Astrocyte of the hippocampus (primary cell): ENCODE results near the gene NOP9.
A peak's percentile ranks its signal among the peaks of the same experiment; 100 is the strongest.

Experiments
- DNase-seq: peaks from one replicate; pipeline ENCODE4 v3.0.0; 2011; ENCODE audit warnings: low read depth, low spot score

NOP9 gene, protein sequence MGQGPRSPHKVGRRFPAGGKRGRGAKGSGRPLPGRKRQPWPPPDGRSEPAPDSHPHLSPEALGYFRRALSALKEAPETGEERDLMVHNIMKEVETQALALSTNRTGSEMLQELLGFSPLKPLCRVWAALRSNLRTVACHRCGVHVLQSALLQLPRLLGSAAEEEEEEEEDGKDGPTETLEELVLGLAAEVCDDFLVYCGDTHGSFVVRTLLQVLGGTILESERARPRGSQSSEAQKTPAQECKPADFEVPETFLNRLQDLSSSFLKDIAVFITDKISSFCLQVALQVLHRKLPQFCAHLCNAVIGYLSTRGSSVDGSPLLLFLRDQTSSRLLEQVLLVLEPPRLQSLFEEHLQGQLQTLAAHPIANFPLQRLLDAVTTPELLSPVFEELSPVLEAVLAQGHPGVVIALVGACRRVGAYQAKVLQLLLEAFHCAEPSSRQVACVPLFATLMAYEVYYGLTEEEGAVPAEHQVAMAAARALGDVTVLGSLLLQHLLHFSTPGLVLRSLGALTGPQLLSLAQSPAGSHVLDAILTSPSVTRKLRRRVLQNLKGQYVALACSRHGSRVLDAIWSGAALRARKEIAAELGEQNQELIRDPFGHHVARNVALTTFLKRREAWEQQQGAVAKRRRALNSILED

GRCh38 chr14:24299255-24300191 is at the start of gene NOP9, which contains the start of gene DHRS1:
NOP9 (plus strand) TSS chr14:24299850; CDS start chr14:24299955, 105 bp downstream.
DHRS1 (minus strand) TSS chr14:24299780; CDS start chr14:24299106, 674 bp downstream.
- DNase-seq, result peak; percentile 96

GRCh38 chr14:24250354-24250753 is 49.3 kb upstream of the NOP9 start:
- no peak for DNase-seq

DNA sequence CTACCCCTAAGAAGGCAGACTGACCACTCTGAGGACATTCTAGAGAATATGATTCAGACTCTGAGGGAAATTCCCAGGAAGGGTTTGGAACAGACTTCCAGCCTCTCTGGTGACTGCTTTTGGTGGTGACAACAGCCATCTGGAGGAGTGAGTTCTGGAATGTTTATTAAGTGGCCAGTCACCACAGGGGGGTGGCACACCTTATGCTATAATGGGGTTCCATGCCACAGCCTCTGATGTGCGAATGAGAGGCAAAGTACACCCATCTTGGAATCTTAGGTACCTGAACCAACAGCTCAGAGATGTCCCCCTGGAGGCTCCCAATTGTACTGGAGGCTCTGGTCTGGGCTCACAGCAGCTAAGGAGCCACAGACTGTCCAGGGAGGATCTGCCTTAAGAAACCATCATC is 47.8 kb upstream of the NOP9 start:
- DNase-seq, result peak; percentile 71

GRCh38 chr14:24252289-24253124 is 47.1 kb upstream of the NOP9 start:
- no peak for DNase-seq

DNA sequence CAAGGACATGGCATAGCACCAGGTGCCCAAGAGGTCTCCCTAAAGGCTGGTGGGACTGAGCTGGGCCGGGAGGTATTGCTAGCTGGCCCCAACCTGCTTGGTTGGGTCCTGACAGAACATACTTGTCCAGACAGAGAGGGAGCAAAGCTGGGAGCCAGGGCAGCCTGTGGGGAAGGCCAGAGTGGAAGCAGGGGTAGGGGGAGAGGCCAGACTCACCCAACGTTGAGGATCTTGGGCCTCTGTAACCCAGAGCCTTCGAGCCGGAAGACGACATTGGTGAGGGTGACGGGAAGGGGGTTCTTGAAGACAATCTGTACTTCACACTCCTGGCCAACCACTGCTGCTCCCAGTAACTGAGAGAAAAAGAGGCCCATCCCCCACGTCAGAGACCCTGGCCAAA is 45.7 kb upstream of the NOP9 start:
- no peak for DNase-seq

- DNase-seq, result no peak
These were observed 44.8 kb upstream of the NOP9 start for GRCh38 chr14:24254630-24255392.

DNA sequence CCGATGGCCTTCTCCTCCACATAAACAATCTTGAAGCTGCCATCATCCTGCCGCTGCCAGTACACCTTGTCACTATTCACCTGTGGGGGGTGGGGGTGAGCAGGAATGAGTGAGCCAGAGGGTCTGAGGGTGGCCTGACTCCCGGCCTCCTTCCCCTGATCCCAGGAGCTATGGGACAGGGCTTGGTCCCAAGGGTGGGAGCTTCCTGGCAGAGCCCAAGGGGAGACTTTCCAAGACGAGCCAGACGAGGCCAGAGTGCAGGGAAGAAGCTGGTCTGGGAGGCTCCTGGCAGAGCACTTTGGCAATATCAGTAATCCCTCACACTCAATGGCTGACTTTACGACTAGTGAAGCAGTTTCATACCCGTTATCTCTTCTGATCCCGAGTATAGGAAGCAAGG is 44.2 kb upstream of the NOP9 start:
- DNase-seq, result no peak

DNA sequence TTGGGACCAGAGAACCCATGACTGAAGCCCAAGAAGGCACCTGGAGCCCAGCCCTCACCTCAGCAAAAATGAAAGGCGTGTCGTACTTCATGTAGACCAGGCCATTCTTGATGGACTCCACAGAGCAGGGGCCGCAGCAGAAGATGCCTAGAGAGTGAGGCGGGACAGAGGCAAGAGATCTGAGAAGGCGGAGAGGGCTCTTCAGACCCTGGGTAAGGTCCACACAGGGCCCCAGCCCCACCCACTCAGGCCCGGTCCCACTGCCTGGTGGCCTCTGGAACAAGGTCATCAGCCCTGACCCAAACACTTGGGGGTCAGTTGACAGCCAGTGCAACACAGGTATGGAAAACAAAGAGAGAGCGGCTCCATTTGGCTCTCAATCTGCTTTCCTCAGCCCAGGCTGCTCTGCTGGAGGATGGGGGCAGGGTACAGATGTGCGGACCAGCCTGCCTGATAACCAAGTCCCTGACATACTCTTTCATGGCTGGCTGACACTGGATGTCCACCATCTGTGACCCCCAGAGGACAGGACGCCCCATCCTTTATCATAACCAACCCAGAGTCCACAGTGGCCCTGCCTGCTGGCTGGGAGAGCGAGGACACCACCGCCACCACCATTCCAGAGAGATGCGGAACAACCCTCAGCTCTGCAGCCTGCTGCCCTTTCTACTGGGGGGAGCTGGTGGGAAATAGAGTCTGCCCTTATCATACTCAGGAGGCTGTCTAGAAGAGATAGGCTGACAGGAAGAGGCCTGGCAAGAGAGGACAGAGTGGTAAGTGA is 43.5 kb upstream of the NOP9 start:
- DNase-seq, result no peak

- DNase-seq, result no peak
These were observed 42.7 kb upstream of the NOP9 start for GRCh38 chr14:24256960-24257359.

GRCh38 chr14:24258119-24258518 is 41.5 kb upstream of the NOP9 start:
- no peak for DNase-seq

DNA sequence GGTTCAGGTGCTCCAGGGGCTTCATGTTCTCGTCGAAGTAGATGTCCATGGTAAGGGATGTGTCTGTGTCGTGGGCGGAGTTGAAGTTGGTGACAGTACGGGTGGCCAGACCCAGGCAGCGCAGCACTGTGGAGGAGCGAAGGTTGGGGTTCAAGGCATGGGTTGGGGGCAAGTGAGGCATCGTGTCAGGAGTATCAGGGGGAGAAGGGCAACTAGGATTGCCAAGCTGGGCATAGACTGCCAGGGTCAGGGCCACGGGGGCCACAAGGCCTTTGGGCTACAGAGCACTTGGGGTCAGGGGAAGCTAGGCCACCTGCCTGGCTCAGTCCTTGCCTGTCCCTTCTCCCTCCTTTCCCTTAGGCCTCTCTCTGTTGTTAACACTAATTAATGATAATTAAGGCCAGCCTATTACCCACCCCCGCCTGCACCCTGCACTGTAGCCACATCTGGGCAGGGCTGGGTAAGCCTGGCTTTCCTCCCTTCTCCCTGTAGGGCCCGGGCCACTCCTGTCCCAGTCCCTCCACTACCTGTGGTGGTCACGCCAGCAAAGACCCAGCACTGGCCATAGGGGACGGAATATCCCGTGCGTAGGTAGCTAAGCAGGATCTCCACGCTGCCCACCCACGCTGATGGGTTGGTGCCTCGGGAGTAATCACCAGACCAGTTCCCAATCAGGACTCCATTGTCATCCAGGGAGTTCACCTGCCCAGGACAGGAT is 40.9 kb upstream of the NOP9 start:
- DNase-seq, result no peak

DNA sequence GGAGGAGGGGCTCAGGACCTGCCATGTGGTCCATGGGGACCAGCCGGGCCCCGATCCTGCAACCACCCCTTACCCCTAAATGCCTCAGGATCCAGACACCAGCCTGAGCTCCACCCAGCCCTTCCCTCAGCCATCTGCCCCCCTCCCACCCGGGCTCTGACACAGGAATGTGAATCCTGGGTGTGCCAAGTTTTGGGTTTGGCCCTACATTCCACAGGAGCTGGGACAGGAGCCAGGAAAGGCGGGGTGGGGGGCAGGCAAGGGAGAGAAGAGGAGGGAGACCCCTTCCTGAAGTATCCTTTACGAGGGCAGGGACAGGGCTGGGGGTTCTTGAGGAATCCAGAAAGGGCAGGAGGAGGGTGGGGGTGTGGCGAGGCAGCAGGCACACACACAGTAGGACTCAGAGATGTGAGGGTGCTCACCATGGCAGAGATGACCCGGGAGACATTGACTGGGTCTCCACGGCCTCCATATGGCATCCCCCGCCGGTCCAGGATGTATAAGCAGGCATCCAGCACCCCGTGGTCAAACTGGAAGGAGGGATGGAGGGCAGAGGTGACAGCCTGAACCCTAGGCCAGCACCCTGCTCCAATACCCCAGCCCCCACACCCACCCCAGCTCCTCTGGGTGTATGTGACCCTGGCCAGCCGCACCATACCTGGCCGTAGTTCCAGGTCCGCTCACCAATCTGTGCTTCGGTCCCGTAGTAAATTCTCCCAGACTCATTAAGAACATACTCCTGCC is 40.2 kb upstream of the NOP9 start:
- peak; percentile 93 for DNase-seq

DNA sequence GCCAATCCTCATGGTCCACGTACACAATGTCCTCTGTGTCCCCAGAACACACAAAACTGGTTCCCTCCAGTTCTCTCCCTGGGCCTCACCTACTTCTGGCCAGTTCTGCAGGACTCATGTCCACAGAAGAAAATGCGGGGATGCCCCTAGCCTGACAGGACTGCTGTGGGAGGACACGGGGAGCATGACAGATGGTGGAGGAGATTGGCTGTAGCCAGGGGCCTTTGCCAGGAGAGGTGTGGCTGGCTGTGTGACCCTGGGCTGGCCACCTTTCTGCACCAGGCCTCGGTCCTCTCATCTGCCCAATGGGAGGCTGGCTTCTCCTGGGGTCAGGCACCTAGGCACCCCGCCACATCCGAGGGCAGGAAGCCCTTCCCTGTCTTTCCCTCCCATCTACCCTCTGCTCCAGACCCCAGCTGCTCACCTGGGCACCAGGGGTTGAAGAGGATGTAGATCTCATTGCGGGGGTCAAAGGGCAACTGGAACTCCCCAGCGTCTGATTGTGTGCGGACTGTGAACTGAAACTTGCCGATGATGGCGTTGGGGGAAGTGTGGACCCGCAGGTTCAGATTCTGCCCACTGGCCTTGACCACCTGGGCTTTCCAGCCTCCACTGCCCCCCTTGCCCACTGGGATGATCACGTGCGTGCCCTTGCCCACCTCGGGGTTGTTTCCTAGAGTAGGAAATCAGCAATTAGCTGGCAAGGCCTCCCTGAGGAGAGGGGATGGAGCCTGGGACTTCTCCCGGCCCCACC is 39.4 kb upstream of the NOP9 start:
- no peak for DNase-seq

- DNase-seq, result no peak
These were observed 38.9 kb upstream of the NOP9 start for GRCh38 chr14:24260780-24261157.

DNA sequence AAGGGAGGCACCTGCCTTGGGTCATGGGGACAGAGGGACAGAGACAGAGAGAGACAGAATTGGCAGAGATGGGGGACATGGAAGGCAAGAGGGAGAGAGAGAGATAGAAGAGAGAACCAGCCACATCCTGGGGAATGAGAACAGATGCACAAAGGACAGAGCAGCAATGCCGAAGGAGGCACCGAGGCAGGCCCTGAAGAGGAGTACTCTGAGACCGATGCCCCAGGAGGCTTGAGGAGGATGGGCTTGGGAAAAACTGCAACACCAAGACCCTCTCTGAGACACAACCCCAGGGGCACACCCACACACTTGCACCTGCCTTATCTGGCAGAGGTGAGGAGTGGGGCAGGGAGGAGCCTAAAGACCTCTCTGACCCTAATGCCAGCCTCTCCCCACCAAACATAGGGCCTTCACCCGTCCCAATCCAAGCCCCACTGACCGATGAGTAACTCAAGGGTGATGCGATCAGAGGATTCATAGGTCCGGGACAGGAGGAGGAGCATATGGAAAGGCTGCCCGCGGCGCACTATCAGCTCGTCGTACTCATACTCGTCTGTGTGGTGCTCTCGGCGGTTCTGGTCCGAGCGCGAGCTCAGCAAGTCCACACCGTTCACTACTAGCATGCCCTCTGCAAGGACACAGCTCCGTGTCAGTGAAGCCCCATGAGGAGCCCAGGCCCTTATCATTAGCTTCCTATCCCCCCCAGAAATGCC is 38.2 kb upstream of the NOP9 start:
- DNase-seq, result no peak

DNA sequence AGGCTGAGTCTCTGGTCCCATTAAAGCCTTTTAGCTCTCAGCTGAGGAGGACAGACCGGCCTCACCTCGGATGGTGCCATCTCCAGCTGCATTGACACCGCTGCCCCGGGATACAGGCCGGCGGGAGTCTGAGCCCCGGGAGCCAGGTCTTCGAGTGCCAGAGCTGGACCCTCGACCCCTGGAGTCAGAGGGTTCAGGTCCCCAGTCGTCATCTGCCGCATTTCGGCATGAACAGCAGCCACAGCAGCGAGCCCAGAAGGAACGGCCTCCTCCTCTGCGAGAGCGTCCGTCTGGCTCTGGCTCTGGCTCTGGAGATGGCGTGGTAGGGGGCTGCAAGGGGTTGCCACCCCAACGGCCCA is 37.7 kb upstream of the NOP9 start:
- no peak for DNase-seq
